ENCODE measurements around the gene TOM1L2. TPM values are rescaled to one million over a fixed set of nuclear protein-coding genes. Genes with fewer than 3 reads are reported as not detected.
A peak's percentile ranks its signal among the peaks of the same experiment; 100 is the strongest.

TOM1L2 gene
- total RNA-seq, 2 experiments from 2014 or later: 22.1 to 25.0 TPM

- Mint-ChIP-seq H3K9me3 (ENCODE audit: insufficient read depth) (no peaks in the 10 kb centered on the region), H3K4me3 (no peak overlapping the region), H3K27ac (no peak overlapping the region), H3K36me3 (ENCODE audit: low read depth) (peaks cover 1% of the 10 kb centered on the region), H3K4me1 (ENCODE audit: low read depth) (peaks cover 55% of the 10 kb centered on the region), H3K27me3 (ENCODE audit: low read depth) (no peaks in the 10 kb centered on the region)
- peak; percentile 20 for DNase-seq
- POLR2A ChIA-PET: interaction anchor here (1.7 to 2.5 kb wide), 2 partner anchors 8 to 13 kb away, joined by 7 to 14 read pairs; no protein-coding TSS in a partner anchor
- no peak for ATAC-seq
- CTCF ChIA-PET: interaction anchor here (1.0 to 1.4 kb wide), 3 partner anchors 8 to 29 kb away, joined by 3 to 7 read pairs (median 5); no protein-coding TSS in a partner anchor
Measured at GRCh38 chr17:17841601-17842025, 130.6 kb downstream of the TOM1L2 start.

- Mint-ChIP-seq H3K36me3 (ENCODE audit: low read depth) (peaks cover 1% of the 10 kb centered on the region), H3K9me3 (ENCODE audit: insufficient read depth) (no peaks in the 10 kb centered on the region), H3K4me3 (peak overlapping the region; percentile 70), H3K27ac (peak overlapping the region; percentile 88), H3K27me3 (ENCODE audit: low read depth) (no peaks in the 10 kb centered on the region), H3K4me1 (ENCODE audit: low read depth) (peaks cover 52% of the 10 kb centered on the region)
- DNase-seq (peak; percentile 21), ATAC-seq (no peak)
- POLR2A ChIA-PET: interaction anchor here (1.0 to 2.5 kb wide), 3 partner anchors 9 to 17 kb away, joined by 3 to 14 read pairs (median 7); no protein-coding TSS in a partner anchor
- CTCF ChIA-PET: interaction anchor here (0.6 to 1.4 kb wide), 5 partner anchors 9 to 106 kb away, joined by 3 to 7 read pairs (median 3); no protein-coding TSS in a partner anchor
Measured at GRCh38 chr17:17840751-17841591, 131.2 kb downstream of the TOM1L2 start.

GRCh38 chr17:17839791-17840707 lies 132.2 kb downstream of the TOM1L2 start:
- no peaks in the 10 kb centered on the region for H3K9me3 Mint-ChIP-seq (ENCODE audit: insufficient read depth)

GRCh38 chr17:17837966-17838962 lies 133.9 kb downstream of the TOM1L2 start:
- H3K27me3 Mint-ChIP-seq (ENCODE audit: low read depth): no peaks in the 10 kb centered on the region
- H3K36me3 Mint-ChIP-seq (ENCODE audit: low read depth): peaks cover 26% of the 10 kb centered on the region
- ChIA-PET CTCF (interaction anchor here (0.9 to 1.7 kb wide), 6 partner anchors 11 to 22 kb away, joined by 3 to 7 read pairs (median 4); no protein-coding TSS in a partner anchor), POLR2A (interaction anchor here (0.6 to 4.8 kb wide), 7 partner anchors 10 to 159 kb away, joined by 3 to 117 read pairs (median 4); no protein-coding TSS in a partner anchor)
- peak overlapping the region; percentile 78 for H3K4me3 Mint-ChIP-seq
- no peaks in the 10 kb centered on the region for H3K9me3 Mint-ChIP-seq (ENCODE audit: insufficient read depth)
- ATAC-seq (no peak), DNase-seq (no peak)
- H3K27ac Mint-ChIP-seq: peak overlapping the region; percentile 91
- peaks cover 75% of the 10 kb centered on the region for H3K4me1 Mint-ChIP-seq (ENCODE audit: low read depth)

More at GRCh38 chr17:17839791-17840707, 132.2 kb downstream of the TOM1L2 start:
- H3K4me3 Mint-ChIP-seq: peak overlapping the region; percentile 78
- H3K27ac Mint-ChIP-seq: peak overlapping the region; percentile 91
- CTCF ChIA-PET: interaction anchor here (0.6 to 1.4 kb wide), 5 partner anchors 10 to 105 kb away, joined by 3 to 7 read pairs (median 3); no protein-coding TSS in a partner anchor
- peaks cover 58% of the 10 kb centered on the region for H3K4me1 Mint-ChIP-seq (ENCODE audit: low read depth)
- peaks cover 8% of the 10 kb centered on the region for H3K36me3 Mint-ChIP-seq (ENCODE audit: low read depth)
- DNase-seq (peak; percentile 84), ATAC-seq (peak; percentile 72)
- POLR2A ChIA-PET: interaction anchor here (1.0 to 4.8 kb wide), 4 partner anchors 8 to 16 kb away, joined by 3 to 117 read pairs (median 45); no protein-coding TSS in a partner anchor
- H3K27me3 Mint-ChIP-seq (ENCODE audit: low read depth): no peaks in the 10 kb centered on the region

GRCh38 chr17:17837380-17837821 lies 134.8 kb downstream of the TOM1L2 start:
- peak overlapping the region; percentile 96 for H3K4me3 Mint-ChIP-seq
- H3K9me3 Mint-ChIP-seq (ENCODE audit: insufficient read depth): no peaks in the 10 kb centered on the region
- CTCF ChIA-PET: interaction anchor here (1.0 to 2.4 kb wide), 6 partner anchors 12 to 341 kb away, joined by 3 to 33 read pairs (median 5); partner anchors contain the start of gene RASD1
- H3K27me3 Mint-ChIP-seq (ENCODE audit: low read depth): no peaks in the 10 kb centered on the region
- H3K27ac Mint-ChIP-seq: peak overlapping the region; percentile 91
- POLR2A ChIA-PET: interaction anchor here (1.1 to 4.8 kb wide), 9 partner anchors 10 to 155 kb away, joined by 3 to 117 read pairs (median 9); no protein-coding TSS in a partner anchor
- peaks cover 76% of the 10 kb centered on the region for H3K4me1 Mint-ChIP-seq (ENCODE audit: low read depth)
- no peak for ATAC-seq
- no peak for DNase-seq
- H3K36me3 Mint-ChIP-seq (ENCODE audit: low read depth): peaks cover 27% of the 10 kb centered on the region

GRCh38 chr17:17836818-17837379 lies 135.3 kb downstream of the TOM1L2 start, which contains the start of gene SREBF1:
SREBF1 (minus strand) TSS chr17:17836986; CDS start chr17:17836817, 169 bp downstream.
- ATAC-seq (peak; percentile 32), DNase-seq (peak; percentile 76)
- ChIA-PET POLR2A (interaction anchor here (0.8 to 4.8 kb wide), 17 partner anchors 11 to 154 kb away, joined by 3 to 117 read pairs (median 5); partner anchors contain the start of genes DRC3 and TOM1L2), CTCF (interaction anchor here (0.8 to 2.4 kb wide), 10 partner anchors 9 to 340 kb away, joined by 3 to 33 read pairs (median 5); partner anchors contain the start of gene RASD1)
- H3K36me3 Mint-ChIP-seq (ENCODE audit: low read depth): peaks cover 32% of the 10 kb centered on the region
- peaks cover 78% of the 10 kb centered on the region for H3K4me1 Mint-ChIP-seq (ENCODE audit: low read depth)
- H3K9me3 Mint-ChIP-seq (ENCODE audit: insufficient read depth): no peaks in the 10 kb centered on the region
- no peaks in the 10 kb centered on the region for H3K27me3 Mint-ChIP-seq (ENCODE audit: low read depth)
- peak within 1 kb of the TSS; percentile 93 for H3K27ac Mint-ChIP-seq
- peak within 1 kb of the TSS; percentile 96 for H3K4me3 Mint-ChIP-seq

- H3K9me3 Mint-ChIP-seq (ENCODE audit: insufficient read depth): no peaks in the 10 kb centered on the region
- CTCF ChIA-PET: interaction anchor here (0.7 to 2.4 kb wide), 15 partner anchors 9 to 340 kb away, joined by 3 to 33 read pairs (median 3); partner anchors contain the start of gene RASD1
- peaks cover 76% of the 10 kb centered on the region for H3K4me1 Mint-ChIP-seq (ENCODE audit: low read depth)
- peak overlapping the region; percentile 93 for H3K27ac Mint-ChIP-seq
- peak overlapping the region; percentile 96 for H3K4me3 Mint-ChIP-seq
- ATAC-seq (peak; percentile 73), DNase-seq (peak; percentile 98)
- H3K36me3 Mint-ChIP-seq (ENCODE audit: low read depth): peaks cover 35% of the 10 kb centered on the region
- POLR2A ChIA-PET: interaction anchor here (0.8 to 4.8 kb wide), 21 partner anchors 11 to 154 kb away, joined by 3 to 117 read pairs (median 5); partner anchors contain the start of genes DRC3 and TOM1L2
- no peaks in the 10 kb centered on the region for H3K27me3 Mint-ChIP-seq (ENCODE audit: low read depth)
Measured at GRCh38 chr17:17836250-17836817, 135.9 kb downstream of the TOM1L2 start.

- Mint-ChIP-seq H3K4me3 (peak overlapping the region; percentile 96), H3K4me1 (ENCODE audit: low read depth) (peaks cover 74% of the 10 kb centered on the region), H3K9me3 (ENCODE audit: insufficient read depth) (no peaks in the 10 kb centered on the region), H3K27me3 (ENCODE audit: low read depth) (no peaks in the 10 kb centered on the region), H3K36me3 (ENCODE audit: low read depth) (peaks cover 40% of the 10 kb centered on the region), H3K27ac (peak overlapping the region; percentile 93)
- POLR2A ChIA-PET: interaction anchor here (0.8 to 4.8 kb wide), 19 partner anchors 11 to 153 kb away, joined by 3 to 117 read pairs (median 5); partner anchors contain the start of genes DRC3 and TOM1L2
- ATAC-seq (no peak), DNase-seq (no peak)
- CTCF ChIA-PET: interaction anchor here (0.7 to 2.4 kb wide), 18 partner anchors 8 to 339 kb away, joined by 3 to 33 read pairs (median 3); partner anchors contain the start of gene RASD1
Measured at GRCh38 chr17:17835415-17836249, 136.6 kb downstream of the TOM1L2 start.

All from activated CD8-positive, alpha-beta T cell treated with anti-CD3 and anti-CD28 coated beads, Interleukin-2, amount 10 ng/mL, durations not matched to agents 7 days and 5 days (primary cell).